ENCODE measurements around the gene MSI2.

The MSI2 gene

DNA sequence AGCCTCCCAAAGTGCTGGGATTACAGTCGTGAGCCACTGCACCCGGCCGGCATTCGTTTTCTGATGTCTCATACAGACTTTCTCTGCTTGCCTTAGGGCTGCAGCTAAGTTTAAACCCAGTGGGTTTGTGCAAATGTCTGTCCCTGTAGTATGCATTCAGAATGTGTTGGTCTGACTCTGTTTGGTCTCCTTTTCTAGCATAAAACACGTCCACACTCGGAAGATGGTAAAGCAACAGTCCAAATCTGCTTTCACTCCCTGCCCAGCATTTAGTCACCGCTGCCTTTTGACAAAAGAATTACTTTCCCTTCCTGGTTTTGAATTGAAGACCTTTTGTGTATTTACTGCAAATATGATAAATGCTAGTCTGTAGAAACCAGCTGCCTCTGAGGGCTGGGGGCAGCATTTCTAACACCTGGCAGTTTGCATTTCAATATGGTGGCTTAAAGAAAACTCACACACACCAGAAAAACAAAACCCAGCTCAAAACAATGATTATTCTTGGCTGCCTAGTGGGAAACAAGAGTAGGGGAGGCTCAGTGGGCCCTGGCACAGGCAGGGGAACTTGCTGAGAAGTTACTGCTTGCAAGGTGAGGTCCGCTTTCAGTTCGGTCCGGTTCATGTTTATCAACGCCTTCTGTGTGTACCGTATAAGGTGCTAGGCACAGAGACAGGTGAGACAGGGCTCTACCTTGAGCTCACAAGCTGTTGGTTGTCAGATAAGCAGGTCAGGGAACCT is 56.9 kb downstream of the MSI2 start:
- H3K4me3 ChIP-seq (ENCODE audit: low read depth, low read length), result no peak overlapping the region

DNA sequence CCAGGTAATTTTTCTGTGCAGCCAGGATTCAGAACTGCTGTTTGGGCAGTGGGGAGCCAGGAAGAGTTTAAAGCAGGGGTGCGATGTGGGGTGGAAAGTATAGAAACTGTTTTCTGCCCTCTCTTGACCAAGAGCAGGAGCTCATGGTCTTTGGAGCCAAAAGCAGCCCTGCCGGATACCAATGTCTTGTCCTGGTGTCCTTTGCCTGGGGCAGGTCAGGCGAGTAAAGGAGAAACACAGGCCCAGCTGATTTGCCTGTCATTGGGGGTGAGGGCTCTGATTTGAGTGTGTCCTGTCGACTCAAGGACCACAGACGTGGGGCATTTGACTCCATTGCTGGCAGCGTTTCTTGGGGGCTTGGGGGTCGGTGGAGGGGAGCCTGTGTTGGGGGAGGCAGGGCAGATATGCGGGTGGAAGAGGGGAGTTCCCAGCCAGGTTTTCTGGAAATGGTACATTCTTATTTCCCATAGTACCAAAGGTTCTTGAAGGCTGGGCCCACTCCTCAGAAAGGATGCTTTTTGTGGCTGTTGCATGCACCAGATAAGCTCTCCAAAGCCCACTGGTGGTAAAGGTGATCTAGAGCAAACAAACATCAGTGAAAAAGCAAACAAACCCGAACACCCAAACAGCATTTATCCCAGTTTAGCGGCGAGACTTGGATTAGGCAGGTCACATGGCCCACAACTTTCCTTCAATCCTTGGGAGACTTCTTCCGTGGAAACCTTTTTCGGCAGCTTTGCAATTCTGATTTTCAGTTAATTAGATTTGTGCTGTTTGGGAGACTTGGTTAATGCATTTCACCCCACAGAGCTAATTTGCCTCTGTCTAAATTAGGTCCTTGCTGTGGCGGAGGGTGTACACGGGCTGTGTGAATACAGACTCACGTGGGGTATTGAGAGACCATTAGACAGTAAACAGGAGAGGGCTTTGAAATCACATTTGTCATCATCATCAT is 59.0 kb downstream of the MSI2 start:
- H3K4me3 ChIP-seq (ENCODE audit: low read depth, low read length), result no peak overlapping the region

DNA sequence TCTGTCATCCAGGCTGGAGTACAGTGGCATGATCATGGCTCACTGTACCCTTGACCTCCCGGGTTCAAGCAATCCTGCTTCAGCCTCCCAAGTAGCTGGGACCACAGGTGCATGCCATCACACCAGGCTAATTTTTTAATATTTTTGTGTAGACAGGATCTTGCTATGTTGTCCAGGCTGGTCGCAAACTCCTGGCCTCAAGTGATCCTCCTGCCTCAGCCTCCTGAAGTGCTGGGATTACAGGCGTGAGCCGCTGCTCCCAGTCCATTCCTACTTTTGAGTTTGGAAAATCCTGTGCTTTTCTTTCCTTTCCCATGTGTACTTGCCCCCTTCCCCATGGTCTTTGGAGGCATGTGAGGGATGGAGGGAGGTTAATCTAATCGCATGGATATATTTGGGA is 60.0 kb downstream of the MSI2 start:
- no peak overlapping the region for H3K4me3 ChIP-seq (ENCODE audit: low read depth, low read length)

DNA sequence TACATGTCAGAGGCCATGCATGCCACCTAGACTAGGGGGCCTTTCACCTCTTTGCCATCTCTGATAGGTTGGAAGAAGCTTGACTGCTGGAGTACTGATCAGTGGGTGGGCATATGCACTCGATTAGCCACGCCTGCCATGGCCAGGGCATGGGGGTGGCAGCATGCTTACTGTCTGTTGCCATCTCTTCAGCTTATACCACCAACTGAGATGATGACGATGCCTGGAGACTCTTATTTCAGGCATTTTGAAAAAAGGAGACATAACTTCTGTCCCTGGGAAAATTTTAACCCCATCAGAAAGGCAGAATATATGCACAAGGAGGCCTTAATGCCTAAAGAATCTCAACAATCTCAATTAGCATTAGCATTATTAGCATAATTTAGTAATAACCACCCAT is 60.8 kb downstream of the MSI2 start:
- no peak overlapping the region for H3K4me3 ChIP-seq (ENCODE audit: low read depth, low read length)

DNA sequence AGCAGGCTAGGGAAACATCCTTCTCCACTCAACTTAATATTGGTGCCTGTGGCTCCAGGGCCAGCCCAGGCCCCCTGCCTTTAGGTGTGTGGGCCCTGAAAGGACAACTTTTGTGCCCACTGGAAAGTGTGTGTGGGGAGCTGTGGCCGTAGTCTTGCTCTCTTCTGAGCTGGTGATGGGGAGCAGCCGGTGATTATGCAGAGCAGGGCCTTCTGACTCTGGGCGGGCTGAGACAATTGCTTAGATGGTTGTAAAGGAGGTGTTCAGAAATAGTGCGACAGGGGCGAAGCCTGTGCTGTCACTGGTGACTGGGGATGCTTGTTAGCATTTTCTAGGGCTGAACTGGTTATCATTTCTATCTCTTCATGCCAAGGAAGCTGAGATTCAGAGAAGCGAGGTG is 62.6 kb downstream of the MSI2 start:
- no peak overlapping the region for H3K4me3 ChIP-seq (ENCODE audit: low read depth, low read length)

DNA sequence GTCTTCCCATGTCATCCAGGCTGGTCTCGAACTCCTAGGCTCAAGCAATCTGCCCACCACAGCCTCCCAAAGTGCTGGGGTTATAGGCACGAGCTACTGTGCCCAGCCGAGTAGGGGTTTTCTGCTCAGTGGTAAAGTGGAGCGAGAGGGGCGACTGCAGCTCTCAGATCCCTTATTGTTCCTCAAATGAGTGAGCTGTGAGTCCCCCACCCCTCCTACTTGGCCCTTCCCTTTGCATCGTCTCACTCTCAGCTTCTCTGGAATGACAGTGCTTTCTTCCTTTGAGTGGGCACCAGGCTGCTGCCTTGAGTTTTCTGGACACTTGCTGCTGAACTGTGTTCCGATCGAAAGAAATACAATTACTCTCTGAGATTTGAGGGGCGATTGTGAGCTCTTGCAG is 63.5 kb downstream of the MSI2 start:
- H3K4me3 ChIP-seq (ENCODE audit: low read depth, low read length), result no peak overlapping the region

DNA sequence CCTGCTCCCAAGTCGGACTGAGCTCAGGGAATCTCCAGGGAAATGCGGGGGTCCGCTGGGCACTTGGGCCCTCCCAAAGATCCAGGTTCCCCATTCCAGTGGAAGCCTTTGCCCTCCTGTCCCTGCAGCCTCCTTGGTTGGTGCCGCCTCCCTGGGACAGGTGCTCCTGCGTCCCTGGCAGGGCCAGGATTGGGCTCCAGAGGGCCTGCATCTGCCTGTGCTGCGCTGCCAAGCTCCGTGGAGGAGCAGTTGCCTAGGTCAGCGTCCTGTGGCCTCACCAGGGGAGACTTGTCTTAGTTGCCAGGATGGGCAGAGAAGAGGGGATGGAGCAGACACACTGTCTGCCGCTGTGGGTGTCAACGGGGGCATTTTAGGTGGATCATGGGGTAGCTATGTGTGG is 67.1 kb downstream of the MSI2 start:
- H3K4me3 ChIP-seq (ENCODE audit: low read depth, low read length), result no peak overlapping the region

DNA sequence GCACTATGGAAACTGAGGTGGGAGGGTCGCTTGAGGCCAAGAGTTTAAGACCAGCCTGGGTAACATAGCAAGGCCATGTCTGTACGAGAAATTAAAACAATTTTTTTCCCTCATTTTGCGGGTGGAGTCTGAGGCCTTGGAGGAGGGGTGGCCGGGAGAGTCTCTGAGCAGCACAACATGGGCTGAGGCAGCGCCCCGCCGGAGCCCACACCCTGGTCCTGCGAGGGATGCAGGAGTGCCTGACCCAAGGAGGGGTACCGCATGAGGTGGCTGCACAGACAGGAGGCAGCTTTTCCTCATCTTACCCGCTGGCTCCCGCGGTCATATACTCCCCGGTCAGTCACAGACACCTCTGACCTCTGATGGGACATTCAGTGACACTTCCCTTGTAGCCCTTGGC is 67.7 kb downstream of the MSI2 start:
- H3K4me3 ChIP-seq (ENCODE audit: low read depth, low read length), result no peak overlapping the region

DNA sequence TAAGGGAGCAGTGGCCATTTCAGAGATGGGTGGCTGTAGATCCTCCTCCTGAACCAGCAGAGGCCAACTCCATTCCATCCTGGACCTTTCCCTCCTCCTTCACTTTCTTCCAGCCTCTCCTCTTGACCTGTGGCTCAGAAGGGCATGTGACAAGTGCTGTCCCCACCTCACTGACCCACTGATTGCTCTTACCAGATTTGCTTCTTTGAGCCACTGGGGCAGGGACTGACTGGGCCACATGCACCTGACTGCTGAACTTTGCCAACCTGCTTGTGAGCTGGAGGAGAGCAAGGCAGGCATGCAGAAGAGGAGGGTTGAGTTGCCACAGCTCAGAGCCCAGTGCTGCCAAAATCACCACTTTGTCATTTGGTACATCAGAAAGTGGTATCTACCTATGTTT is 68.3 kb downstream of the MSI2 start:
- H3K4me3 ChIP-seq (ENCODE audit: low read depth, low read length), result no peak overlapping the region

DNA sequence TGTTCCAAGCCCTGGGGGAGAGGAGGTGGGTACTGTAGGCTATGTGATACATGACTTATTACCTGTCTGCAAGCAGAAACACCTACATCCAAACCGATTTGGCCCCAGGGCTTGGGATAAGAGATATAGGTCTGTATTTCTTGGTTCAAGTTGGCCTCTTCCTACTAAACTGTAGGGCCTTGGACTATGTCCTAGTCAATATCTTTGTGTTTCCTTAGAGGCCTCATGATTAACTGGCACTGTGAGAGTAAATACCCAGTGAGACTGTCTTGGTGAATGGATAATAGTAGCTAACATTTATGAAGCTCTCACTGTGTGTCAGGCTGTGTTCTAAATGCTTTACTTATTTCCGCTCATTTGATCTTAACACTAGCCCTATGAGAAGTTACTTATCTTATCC is 70.0 kb downstream of the MSI2 start:
- no peak overlapping the region for H3K4me3 ChIP-seq (ENCODE audit: low read depth, low read length)

DNA sequence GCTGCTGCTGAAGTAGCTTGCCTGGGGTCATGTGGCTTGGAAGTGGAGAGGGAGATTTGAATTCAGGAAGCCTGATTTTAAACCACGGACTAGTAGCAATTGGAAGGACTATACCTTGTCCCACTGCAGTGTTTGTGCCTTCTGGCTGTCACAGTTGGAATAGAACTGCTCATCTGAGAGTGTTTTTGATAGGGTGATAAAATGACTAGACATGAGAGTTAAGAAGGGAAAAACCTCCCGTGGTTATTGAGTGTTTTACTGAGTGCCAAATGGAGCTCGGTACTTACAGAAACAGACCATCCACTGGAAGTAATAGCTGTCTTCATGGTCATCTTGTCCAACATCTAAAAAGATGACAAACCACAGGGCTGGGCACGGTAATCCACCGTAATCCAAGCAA is 70.4 kb downstream of the MSI2 start:
- H3K4me3 ChIP-seq (ENCODE audit: low read depth, low read length), result no peak overlapping the region

DNA sequence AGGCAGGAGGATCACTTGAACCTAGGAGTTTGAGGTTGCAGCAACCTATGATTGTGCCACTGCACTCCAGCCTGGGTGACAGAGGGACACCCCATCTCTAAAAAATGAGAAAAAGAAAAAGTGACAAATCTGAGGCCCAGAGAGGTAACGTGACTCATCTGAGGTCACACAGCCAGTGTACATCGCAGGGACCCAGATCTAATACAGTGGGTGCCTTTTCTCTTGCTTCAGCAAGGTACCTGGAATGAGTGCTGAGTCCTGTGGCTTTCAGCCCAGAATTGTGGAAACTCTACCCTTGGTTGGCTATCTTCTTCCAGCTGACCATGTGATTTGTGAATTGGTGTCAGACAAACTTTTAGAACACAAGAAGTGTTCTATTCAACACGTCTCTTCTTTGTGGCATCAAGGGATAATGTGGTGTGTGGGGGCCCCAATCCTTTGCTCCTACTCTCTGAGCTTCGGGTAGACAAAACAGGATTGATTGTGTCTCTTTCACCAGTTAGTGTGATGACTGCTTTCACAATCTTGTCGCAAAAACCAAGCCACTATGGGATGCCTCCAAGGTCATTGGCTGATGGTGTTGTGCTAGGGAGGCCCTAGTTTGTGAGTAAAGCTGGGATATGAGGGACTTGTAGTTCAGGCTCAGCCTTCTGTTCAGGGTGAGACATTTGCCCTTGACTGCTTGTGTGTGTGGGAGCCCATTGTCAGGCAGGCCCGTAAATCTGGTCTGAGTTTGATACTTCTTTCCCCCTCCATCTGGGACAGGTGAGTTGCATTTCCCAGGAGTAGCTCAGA is 71.0 kb downstream of the MSI2 start:
- H3K4me3 ChIP-seq (ENCODE audit: low read depth, low read length), result no peak overlapping the region

DNA sequence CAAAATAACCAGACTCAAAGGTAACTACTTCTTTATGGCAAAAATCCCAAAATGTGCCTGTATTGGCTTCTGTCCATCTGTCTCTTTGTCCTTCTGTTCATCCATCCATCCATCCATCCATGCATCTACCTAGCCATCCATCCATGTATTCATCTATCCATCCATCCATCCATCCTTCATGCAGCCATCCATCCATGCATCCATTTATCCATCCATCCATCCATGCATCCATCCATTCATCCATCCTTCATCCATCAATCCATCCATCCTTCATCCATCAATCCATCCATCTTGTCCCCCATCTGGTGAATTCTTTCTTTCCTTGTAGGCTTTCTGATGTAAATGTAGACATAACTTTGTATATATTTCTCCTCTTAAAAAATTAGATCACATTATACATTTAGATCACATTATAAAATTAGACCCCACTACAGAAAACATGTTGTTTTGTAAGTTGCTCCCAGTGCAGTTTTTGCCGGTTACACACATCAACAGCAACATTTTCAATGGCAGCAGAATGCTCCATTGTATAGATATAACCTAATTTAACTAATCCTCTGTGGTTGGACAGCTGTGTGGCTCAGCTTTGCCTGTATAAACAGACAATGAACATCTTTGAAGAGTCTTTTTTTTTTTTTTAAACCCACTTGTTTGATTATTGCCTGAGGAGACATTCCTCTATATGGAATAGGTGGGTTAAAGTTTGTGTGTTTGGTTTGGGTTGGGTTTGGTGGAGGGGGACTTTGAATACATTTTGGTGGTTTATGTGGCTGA is 72.0 kb downstream of the MSI2 start:
- H3K4me3 ChIP-seq (ENCODE audit: low read depth, low read length), result no peak overlapping the region

DNA sequence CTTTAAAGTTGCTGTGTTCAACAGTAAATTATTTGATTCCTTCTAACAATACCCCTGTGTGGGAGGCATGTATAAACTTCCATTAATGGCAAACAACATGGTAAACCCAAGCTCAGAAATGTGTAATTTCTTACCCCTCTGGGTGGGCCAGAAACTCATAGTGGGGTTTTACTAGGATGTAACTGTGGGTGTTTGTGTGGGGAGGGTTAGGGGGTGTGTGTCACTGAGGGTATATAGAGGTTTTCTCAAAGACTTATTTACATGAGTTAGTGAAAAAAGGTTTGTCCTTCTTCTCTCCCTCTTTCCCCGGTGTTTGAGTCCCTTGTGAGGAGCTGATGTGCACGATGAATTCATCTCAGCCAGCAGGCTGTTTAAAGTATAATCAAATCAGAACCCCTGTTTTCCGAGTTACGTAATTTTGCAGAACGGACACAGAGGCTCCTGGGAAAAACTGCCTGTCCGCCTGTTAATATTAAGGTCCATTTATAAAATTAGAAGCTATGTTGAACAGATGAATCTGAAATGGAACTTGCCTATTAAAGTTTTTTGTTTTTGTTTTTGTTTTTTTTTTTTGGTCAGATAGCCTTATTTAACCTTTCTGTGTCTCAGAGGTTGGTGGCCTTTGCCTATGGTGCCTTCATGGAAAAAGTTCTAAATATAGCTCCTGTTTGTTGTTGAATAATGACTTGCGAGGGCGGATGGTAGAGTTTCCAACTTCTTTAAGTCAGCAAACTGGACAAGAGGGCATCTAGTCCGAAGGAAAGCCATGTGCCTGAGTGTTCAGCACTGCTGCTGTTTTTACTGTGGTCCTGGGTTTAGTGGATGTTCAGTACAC is 73.3 kb downstream of the MSI2 start:
- H3K4me3 ChIP-seq (ENCODE audit: low read depth, low read length), result no peak overlapping the region

DNA sequence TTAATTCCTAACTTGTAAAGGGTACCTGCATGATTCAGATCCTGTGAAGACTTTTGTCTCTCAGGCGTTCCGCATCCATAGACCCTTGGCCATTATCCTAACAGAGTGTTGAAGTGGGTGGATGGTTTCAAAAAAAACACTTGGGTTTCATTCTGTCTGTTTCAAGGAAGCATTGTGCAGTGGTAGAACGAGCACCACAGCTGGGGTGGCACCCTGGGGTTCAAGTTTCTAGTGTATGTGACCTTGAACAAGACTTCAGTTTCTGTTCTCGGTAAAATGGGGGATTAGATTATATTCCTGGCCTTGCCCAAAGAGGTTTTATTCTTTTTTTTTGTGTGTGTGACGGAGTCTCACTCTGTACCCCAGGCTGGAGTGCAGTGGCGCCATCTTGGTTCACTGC is 74.3 kb downstream of the MSI2 start:
- H3K4me3 ChIP-seq (ENCODE audit: low read depth, low read length), result no peak overlapping the region

DNA sequence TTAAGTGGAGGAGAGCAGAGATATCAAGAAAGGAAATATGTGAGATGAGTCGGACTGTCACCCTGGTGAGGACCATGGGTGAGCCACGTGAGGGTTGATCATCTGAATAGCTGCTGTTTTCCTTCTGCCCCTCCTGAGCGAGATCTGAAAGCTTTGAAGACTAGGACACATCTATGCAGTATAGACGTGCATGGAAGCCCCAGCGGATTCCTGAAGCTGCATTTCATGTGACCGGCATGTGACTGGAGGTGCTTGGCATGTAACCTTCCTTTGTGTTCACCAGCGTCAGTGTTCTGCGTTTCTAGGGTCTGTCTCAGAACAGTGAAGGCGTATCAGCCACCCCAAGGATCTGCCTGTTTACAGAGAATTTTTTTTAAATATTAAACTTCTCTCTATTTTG is 75.1 kb downstream of the MSI2 start:
- no peak overlapping the region for H3K4me3 ChIP-seq (ENCODE audit: low read depth, low read length)

DNA sequence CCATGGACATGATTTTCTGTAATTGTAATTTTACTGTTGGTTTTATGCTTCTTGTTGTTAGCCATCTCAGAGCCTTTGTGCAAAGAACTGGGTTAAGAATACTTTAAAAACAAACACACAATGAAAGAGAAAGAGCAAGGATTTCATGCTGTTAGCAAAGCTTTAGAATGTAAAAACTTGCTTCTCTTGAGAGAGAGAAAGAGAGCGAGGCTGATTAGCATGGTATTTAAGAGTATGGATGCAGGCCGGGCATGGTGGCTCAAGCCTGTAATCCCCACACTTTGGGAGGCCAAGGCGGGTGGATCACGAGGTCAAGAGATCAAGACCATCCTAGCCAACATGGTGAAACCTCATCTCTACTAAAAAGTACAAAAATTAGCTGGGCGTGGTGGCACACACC is 76.2 kb downstream of the MSI2 start:
- no peak overlapping the region for H3K4me3 ChIP-seq (ENCODE audit: low read depth, low read length)

DNA sequence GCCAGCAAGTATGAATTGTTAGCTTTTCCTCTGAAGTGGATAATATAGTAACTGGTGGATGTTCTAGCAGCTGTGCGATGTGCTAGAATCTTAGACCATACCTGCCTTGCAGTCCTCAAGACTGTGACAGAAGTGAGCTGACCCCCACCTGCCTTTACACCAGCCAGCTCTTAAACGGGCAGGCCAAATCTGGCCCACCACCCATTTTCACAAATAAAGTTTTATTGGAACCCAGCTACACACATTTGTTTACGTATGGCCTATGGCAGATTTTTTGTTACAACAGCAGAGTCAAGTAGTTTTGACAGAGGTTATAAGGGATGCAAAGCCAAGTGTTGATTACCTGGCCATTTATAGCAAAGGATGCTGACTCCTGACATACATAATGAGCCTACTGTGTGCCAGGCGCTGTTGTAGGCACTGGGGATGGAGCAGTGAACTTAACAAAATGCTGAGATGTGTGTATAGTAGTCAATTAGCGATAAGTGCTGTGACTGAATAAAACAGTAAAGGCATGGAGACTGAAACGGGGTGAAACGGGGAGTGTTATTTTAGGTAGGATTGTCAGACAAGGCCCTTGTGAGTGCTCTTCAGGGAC is 79.0 kb downstream of the MSI2 start:
- no peak overlapping the region for H3K4me3 ChIP-seq (ENCODE audit: low read depth, low read length)

DNA sequence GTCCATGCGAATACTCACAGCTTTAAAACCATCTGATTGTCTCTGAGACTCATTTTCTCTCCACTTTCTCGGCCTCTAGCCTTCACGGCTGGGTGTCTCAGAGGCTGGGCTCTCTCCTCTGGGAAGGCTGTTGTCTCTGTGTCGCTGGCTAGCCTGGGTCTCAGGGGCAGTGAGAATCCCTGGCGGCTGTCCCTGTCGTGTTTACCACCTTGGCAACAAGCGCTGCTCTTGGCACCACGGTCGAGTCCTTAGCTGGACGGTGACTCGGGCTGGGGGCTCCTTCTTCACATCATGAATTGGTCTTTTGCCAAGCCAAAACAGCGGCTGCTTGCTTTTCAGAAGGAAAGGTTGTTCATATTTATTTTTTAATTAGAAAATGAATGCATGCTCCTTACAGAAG is 81.1 kb downstream of the MSI2 start:
- no peak overlapping the region for H3K4me3 ChIP-seq (ENCODE audit: low read depth, low read length)
